NB4 (cell line): ENCODE results near the gene SRSF3.

ENCODE experiments used
- POLR2A ChIP-seq: IDR thresholded peaks from 2 replicates; pipeline ENCODE4 v1.6.1; 2011; ENCODE audit warnings: mild to moderate bottlenecking; ENCODE audit not compliant: insufficient read length; ENCODE audit errors: extremely low read depth
- TF ChIP-seq, protein P1 (sequence below): IDR thresholded peaks from 2 replicates; pipeline ENCODE4 v1.6.1; 2011; ENCODE audit warnings: low read depth, low read length
- TF ChIP-seq, protein P2 (sequence below): IDR thresholded peaks from one replicate; pipeline ENCODE4 v1.5.1; 2012; ENCODE audit warnings: low read depth, low read length

DNA sequence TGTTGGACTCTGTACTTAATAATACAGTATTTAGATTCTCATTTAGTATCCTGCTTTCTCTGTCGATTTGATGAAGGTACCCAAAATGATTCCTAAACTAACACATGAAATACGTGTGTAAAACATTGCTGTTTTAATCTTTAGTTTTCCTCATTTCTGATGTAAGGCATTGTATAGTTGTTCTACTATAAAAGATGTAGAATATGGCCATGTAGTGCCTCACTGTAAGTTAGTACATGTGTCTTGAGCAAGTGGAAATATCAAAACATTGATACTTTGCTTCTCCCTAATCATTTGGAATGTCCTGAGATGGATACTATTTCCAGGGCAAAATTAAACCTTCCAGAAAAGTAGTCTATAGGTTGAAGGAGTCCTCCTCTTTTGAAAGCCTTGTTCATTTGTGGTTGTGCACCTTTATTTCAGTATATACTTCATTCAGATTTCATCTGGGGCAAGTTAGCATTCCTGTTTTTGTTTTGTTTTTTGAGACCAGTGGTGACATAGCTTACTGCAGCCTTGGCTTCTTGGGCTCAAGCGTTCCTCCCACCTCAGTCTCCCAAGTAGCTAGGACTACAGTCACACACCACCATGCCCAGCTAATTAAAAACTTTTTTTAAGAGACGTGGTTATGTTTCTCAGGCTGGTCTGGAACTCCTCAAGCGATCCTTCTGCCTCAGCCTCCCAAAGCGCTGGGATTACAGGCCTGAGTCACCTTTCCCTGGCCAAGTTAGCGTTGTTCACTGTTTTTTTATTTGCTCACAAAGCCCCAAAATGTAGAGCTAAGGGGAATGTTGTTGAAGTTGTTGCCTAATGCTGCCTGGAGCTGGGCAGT, 11.6 kb downstream of the SRSF3 start:
- TF ChIP-seq, protein P1, sequence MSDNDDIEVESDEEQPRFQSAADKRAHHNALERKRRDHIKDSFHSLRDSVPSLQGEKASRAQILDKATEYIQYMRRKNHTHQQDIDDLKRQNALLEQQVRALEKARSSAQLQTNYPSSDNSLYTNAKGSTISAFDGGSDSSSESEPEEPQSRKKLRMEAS = no peak
- TF ChIP-seq, protein P2, sequence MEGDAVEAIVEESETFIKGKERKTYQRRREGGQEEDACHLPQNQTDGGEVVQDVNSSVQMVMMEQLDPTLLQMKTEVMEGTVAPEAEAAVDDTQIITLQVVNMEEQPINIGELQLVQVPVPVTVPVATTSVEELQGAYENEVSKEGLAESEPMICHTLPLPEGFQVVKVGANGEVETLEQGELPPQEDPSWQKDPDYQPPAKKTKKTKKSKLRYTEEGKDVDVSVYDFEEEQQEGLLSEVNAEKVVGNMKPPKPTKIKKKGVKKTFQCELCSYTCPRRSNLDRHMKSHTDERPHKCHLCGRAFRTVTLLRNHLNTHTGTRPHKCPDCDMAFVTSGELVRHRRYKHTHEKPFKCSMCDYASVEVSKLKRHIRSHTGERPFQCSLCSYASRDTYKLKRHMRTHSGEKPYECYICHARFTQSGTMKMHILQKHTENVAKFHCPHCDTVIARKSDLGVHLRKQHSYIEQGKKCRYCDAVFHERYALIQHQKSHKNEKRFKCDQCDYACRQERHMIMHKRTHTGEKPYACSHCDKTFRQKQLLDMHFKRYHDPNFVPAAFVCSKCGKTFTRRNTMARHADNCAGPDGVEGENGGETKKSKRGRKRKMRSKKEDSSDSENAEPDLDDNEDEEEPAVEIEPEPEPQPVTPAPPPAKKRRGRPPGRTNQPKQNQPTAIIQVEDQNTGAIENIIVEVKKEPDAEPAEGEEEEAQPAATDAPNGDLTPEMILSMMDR = no peak
- no peak for TF ChIP-seq POLR2A
